Smooth muscle cell (in vitro differentiated cells): Measurements from ENCODE around the gene ARFGAP1. TPM values are rescaled to one million over a fixed set of nuclear protein-coding genes. Genes with fewer than 3 reads are reported as not detected.

ENCODE experiments used
- DNase-seq: peaks from one replicate; lab custom pipeline; 2025; ENCODE audit not compliant: unreplicated experiment; lab: John Stamatoyannopoulos, UW
- H2AFZ ChIP-seq: fragments of 200-600 bp; sonication (generic); 2 replicates; pipeline ENCODE4 v1.6.0; 2016; ENCODE audit warnings: antibody characterized with exemption, low read depth, mild to moderate bottlenecking
- H3F3A ChIP-seq: fragments of 200-600 bp; sonication (generic); 2 replicates; pipeline ENCODE4 v1.6.0; 2017; ENCODE audit warnings: antibody characterized with exemption, low read depth
- H3K27ac ChIP-seq: fragments of 200-600 bp; sonication (generic); 2 replicates; pipeline ENCODE4 v1.5.1; 2016; ENCODE audit warnings: low read depth, mild to moderate bottlenecking
- H3K27me3 ChIP-seq: fragments of 200-600 bp; sonication (generic); 2 replicates; pipeline ENCODE4 v1.6.1; 2016; ENCODE audit warnings: low read depth, mild to moderate bottlenecking
- H3K36me3 ChIP-seq: fragments of 200-600 bp; sonication (generic); 2 replicates; pipeline ENCODE4 v1.5.1; 2016; ENCODE audit warnings: low read depth
- H3K4me1 ChIP-seq: fragments of 200-600 bp; sonication (generic); 2 replicates; pipeline ENCODE4 v1.5.1; 2016; ENCODE audit warnings: low read depth
- H3K4me2 ChIP-seq: fragments of 200-600 bp; sonication (generic); 2 replicates; pipeline ENCODE4 v1.6.0; 2016; ENCODE audit warnings: mild to moderate bottlenecking
- H3K4me3 ChIP-seq: fragments of 200-600 bp; sonication (generic); 2 replicates; pipeline ENCODE4 v1.5.1; 2016; ENCODE audit warnings: mild to moderate bottlenecking
- H3K79me2 ChIP-seq: fragments of 200-600 bp; sonication (generic); 2 replicates; pipeline ENCODE4 v1.6.0; 2016; ENCODE audit warnings: low read depth, mild to moderate bottlenecking
- H3K9ac ChIP-seq: fragments of 200-600 bp; sonication (generic); 2 replicates; pipeline ENCODE4 v1.6.0; 2016; ENCODE audit warnings: low read depth
- H3K9me3 ChIP-seq: fragments of 200-600 bp; sonication (generic); replicated peaks from 2 replicates; pipeline ENCODE4 v1.5.1; 2016; ENCODE audit warnings: low read depth
- H4K20me1 ChIP-seq: fragments of 200-600 bp; sonication (generic); 2 replicates; pipeline ENCODE4 v1.6.0; 2016; ENCODE audit warnings: low read depth
- CTCF ChIP-seq: fragments of 200-600 bp; sonication (generic); IDR thresholded peaks from 2 replicates; pipeline ENCODE4 v1.5.1; 2017; ENCODE audit warnings: borderline replicate concordance, mild to moderate bottlenecking, antibody characterized with exemption; ENCODE audit not compliant: insufficient read depth, poor library complexity, severe bottlenecking
- WGBS: methylation state at CpG from one replicate; pipeline ENCODE4 v1.1.7; 2016; ENCODE audit warnings: low lambda C conversion rate; 5-methylcytosine and 5-hydroxymethylcytosine counted together
- polyA plus RNA-seq: library from polyadenylated mRNA; unstranded; fragments of >200 nt; fragmentation: Nextera tagmentation; extraction: Ambion mirVana; gene quantifications from 2 replicates; pipeline ENCODE4 v1.2.1, GENCODE V29; 2016
- total RNA-seq: library from RNA; depleted of rRNA; stranded (reverse); fragments of >200 nt; gene quantifications from 2 replicates; pipeline ENCODE4 v1.2.3, GENCODE V29; 2014

The ARFGAP1 gene
- total and polyA plus RNA-seq, 2 experiments from 2014 or later = 101 to 169 TPM

- Histone ChIP-seq H3K79me2 (no peaks in the 10 kb centered on the region), H3K4me1 (no peaks in the 10 kb centered on the region), H4K20me1 (no peaks in the 10 kb centered on the region), H3K27me3 (no peaks in the 10 kb centered on the region), H3K9me3 (no peaks in the 10 kb centered on the region), H3K4me3 (no peak overlapping the region), H2AFZ (no peak overlapping the region), H3K4me2 (no peak overlapping the region), H3K9ac (no peak overlapping the region), H3F3A (no peaks in the 10 kb centered on the region), H3K36me3 (no peaks in the 10 kb centered on the region), H3K27ac (no peak overlapping the region)
- WGBS = 84% methylated on average over 12 of the region's 20 CpGs
- no peak for DNase-seq
- no peak for TF ChIP-seq CTCF
Observed at GRCh38 chr20:63310265-63310991, 37.8 kb downstream of the ARFGAP1 start.

- no peak for DNase-seq
- no peaks in the 10 kb centered on the region for H3K79me2 ChIP-seq
- no peaks in the 10 kb centered on the region for H4K20me1 ChIP-seq
- no peak overlapping the region for H2AFZ ChIP-seq
- no peak overlapping the region for H3K9ac ChIP-seq
- WGBS = 96% methylated on average over 15 of the region's 29 CpGs
- TF ChIP-seq CTCF = no peak
- H3F3A ChIP-seq = no peaks in the 10 kb centered on the region
- no peaks in the 10 kb centered on the region for H3K4me1 ChIP-seq
- no peak overlapping the region for H3K4me3 ChIP-seq
- H3K27ac ChIP-seq = no peak overlapping the region
- H3K27me3 ChIP-seq = no peaks in the 10 kb centered on the region
- no peaks in the 10 kb centered on the region for H3K36me3 ChIP-seq
- H3K9me3 ChIP-seq = no peaks in the 10 kb centered on the region
- H3K4me2 ChIP-seq = no peak overlapping the region
Observed at GRCh38 chr20:63311186-63311832, 38.7 kb downstream of the ARFGAP1 start.

GRCh38 chr20:63311833-63312243, 39.2 kb downstream of the ARFGAP1 start:
- Histone ChIP-seq H3K79me2 (no peaks in the 10 kb centered on the region), H3K9me3 (no peaks in the 10 kb centered on the region), H2AFZ (no peak overlapping the region), H3K9ac (no peak overlapping the region), H3K4me2 (no peak overlapping the region), H3K27me3 (no peaks in the 10 kb centered on the region), H3F3A (no peaks in the 10 kb centered on the region), H3K27ac (no peak overlapping the region), H3K4me1 (no peaks in the 10 kb centered on the region), H3K4me3 (no peak overlapping the region), H4K20me1 (no peaks in the 10 kb centered on the region), H3K36me3 (no peaks in the 10 kb centered on the region)
- TF ChIP-seq CTCF = no peak
- 87% methylated on average over 14 of the region's 18 CpGs for WGBS
- DNase-seq = no peak

GRCh38 chr20:63312273-63312672, 39.7 kb downstream of the ARFGAP1 start:
- no peaks in the 10 kb centered on the region for H3F3A ChIP-seq
- no peaks in the 10 kb centered on the region for H3K36me3 ChIP-seq
- no peak overlapping the region for H3K4me2 ChIP-seq
- no peaks in the 10 kb centered on the region for H3K4me1 ChIP-seq
- no peak for DNase-seq
- H3K27ac ChIP-seq = no peak overlapping the region
- WGBS = 85% methylated on average over 7 of the region's 9 CpGs
- TF ChIP-seq CTCF = no peak
- no peaks in the 10 kb centered on the region for H3K79me2 ChIP-seq
- H4K20me1 ChIP-seq = no peaks in the 10 kb centered on the region
- H3K4me3 ChIP-seq = no peak overlapping the region
- H3K9ac ChIP-seq = no peak overlapping the region
- H2AFZ ChIP-seq = no peak overlapping the region
- no peaks in the 10 kb centered on the region for H3K9me3 ChIP-seq
- no peaks in the 10 kb centered on the region for H3K27me3 ChIP-seq
